Transverse colon (tissue), 3 donors: ENCODE data around the gene SBF2.

Experiments used
- EP300 ChIP-seq: sonication (generic); formaldehyde crosslinking; IDR thresholded peaks from one replicate; pipeline ENCODE4 v1.6.1; 2017; ENCODE audit warnings: antibody characterized with exemption, low read depth
- POLR2AphosphoS5 ChIP-seq, 3 donors: sonication (generic); formaldehyde crosslinking; IDR thresholded peaks; one replicate each; pipeline ENCODE4 v1.6.1; 2016; ENCODE audit warnings: antibody characterized with exemption in 3 of 3

GRCh38 chr11:9982127-9982795 lies 311.8 kb downstream of the SBF2 start:
- no peak for TF ChIP-seq POLR2AphosphoS5 (IDR thresholded peaks at IDR 0.05)
- TF ChIP-seq EP300 = no peak
